ENCODE data around the gene KDM3B.
"Not testable (repeated sequence)": the region's sequence is repeated elsewhere in the genome, so short reads cannot be mapped to it uniquely, and the experiment has no call there.

- not testable (repeated sequence) for TF ChIP-seq POLR2A (IDR thresholded peaks at IDR 0.05; ENCODE audit: low read length); GATA1 (IDR thresholded peaks at IDR 0.05; ENCODE audit: low read depth, low read length)
Observed at GRCh38 chr5:138318211-138318610, 34.3 kb upstream of the KDM3B start.

Data from erythroblast (primary cell).